HL-60 (cell line): ENCODE results near the gene AGPAT2.

Source experiments
- CTCF ChIP-seq: IDR thresholded peaks from one replicate; pipeline ENCODE4 v1.5.1; 2011; ENCODE audit warnings: low read length, control low read depth, inconsistent platforms; ENCODE audit not compliant: insufficient read depth
- POLR2AphosphoS5 ChIP-seq: IDR thresholded peaks from 2 replicates; pipeline ENCODE4 v1.6.1; 2012; ENCODE audit warnings: low read depth
- REST ChIP-seq: IDR thresholded peaks from 2 replicates; pipeline ENCODE4 v1.6.1; 2012; ENCODE audit warnings: low read depth; ENCODE audit not compliant: insufficient replicate concordance

- TF ChIP-seq CTCF (no peak), REST (no peak), POLR2AphosphoS5 (no peak)
Observed at GRCh38 chr9:136722093-136722968, 35.1 kb upstream of the AGPAT2 start.
